Astrocyte (in vitro differentiated cells and primary cell): ENCODE data around the gene SLC13A5. TPM values are rescaled to one million over a fixed set of nuclear protein-coding genes. Genes with fewer than 3 reads are reported as not detected.

Experiments
- DNase-seq: peaks from one replicate; pipeline ENCODE4 v3.0.0-alpha.2; 2010; ENCODE audit warnings: low read depth
- FAIRE-seq: peaks from 2 replicates; lab custom pipeline; 2011; peaks lifted over from hg19 to GRCh38; lab: Jason Lieb, UNC
- H2AFZ ChIP-seq: 2 replicates; pipeline ENCODE4 v1.6.0; 2012; ENCODE audit warnings: low read depth, low read length, inconsistent platforms
- H3K27ac ChIP-seq: 2 replicates; pipeline ENCODE4 v1.5.1; 2011; ENCODE audit warnings: low read depth, low read length, inconsistent platforms
- H3K27me3 ChIP-seq: 2 replicates; pipeline ENCODE4 v1.6.0; 2011; ENCODE audit warnings: low read length, inconsistent platforms; ENCODE audit not compliant: insufficient read depth
- H3K36me3 ChIP-seq: 2 replicates; pipeline ENCODE4 v1.5.1; 2011; ENCODE audit warnings: low read length, inconsistent platforms; ENCODE audit not compliant: insufficient read depth
- H3K4me1 ChIP-seq: 2 replicates; pipeline ENCODE4 v1.5.1; 2011; ENCODE audit warnings: low read length, inconsistent platforms; ENCODE audit not compliant: insufficient read depth
- H3K4me2 ChIP-seq: 2 replicates; pipeline ENCODE4 v1.6.0; 2012; ENCODE audit warnings: low read length, inconsistent platforms
- H3K4me3 ChIP-seq: 2 replicates; pipeline ENCODE4 v1.5.1; 2011; ENCODE audit warnings: low read depth, mild to moderate bottlenecking, low read length, inconsistent platforms; ENCODE audit not compliant: insufficient read depth
- H3K79me2 ChIP-seq: 2 replicates; pipeline ENCODE4 v1.6.0; 2012; ENCODE audit warnings: mild to moderate bottlenecking, low read length, inconsistent platforms; ENCODE audit not compliant: insufficient read depth
- H3K9ac ChIP-seq: 2 replicates; pipeline ENCODE4 v1.6.0; 2012; ENCODE audit warnings: mild to moderate bottlenecking, low read length, inconsistent platforms
- H3K9me3 ChIP-seq: 2 replicates; pipeline ENCODE4 v1.5.1; 2012; ENCODE audit warnings: low read depth, mild to moderate bottlenecking, low read length, inconsistent platforms; ENCODE audit not compliant: insufficient read depth
- H4K20me1 ChIP-seq: 2 replicates; pipeline ENCODE4 v1.6.0; 2012; ENCODE audit warnings: low read length, inconsistent platforms; ENCODE audit not compliant: insufficient read depth
- H3K27ac Mint-ChIP-seq: one replicate; pipeline ENCODE4 v1.8.0; 2021; ENCODE audit warnings: mild to moderate bottlenecking, mixed read lengths; ENCODE audit not compliant: unreplicated experiment
- H3K27me3 Mint-ChIP-seq: one replicate; pipeline ENCODE4 v1.8.0; 2021; ENCODE audit warnings: low read depth, mixed read lengths; ENCODE audit not compliant: unreplicated experiment
- H3K36me3 Mint-ChIP-seq: one replicate; pipeline ENCODE4 v1.8.0; 2021; ENCODE audit warnings: low read depth, mixed read lengths; ENCODE audit not compliant: unreplicated experiment
- H3K4me1 Mint-ChIP-seq: one replicate; pipeline ENCODE4 v1.8.0; 2021; ENCODE audit warnings: low read depth, mixed read lengths; ENCODE audit not compliant: unreplicated experiment
- H3K4me3 Mint-ChIP-seq: one replicate; pipeline ENCODE4 v1.8.0; 2021; ENCODE audit warnings: mild to moderate bottlenecking, moderate library complexity, mixed read lengths; ENCODE audit not compliant: unreplicated experiment
- H3K9me3 Mint-ChIP-seq: one replicate; pipeline ENCODE4 v1.8.0; 2021; ENCODE audit warnings: mild to moderate bottlenecking, mixed read lengths; ENCODE audit not compliant: unreplicated experiment
- EZH2 ChIP-seq: IDR thresholded peaks from 2 replicates; pipeline ENCODE4 v1.6.1; 2012; ENCODE audit warnings: mild to moderate bottlenecking, low read length, inconsistent platforms; ENCODE audit not compliant: insufficient read depth
- total RNA-seq: library from RNA; stranded (reverse); gene quantifications from 2 replicates; pipeline ENCODE4 v1.2.1, GENCODE V29; 2021
- TF ChIP-seq, protein P1 (sequence below): IDR thresholded peaks from 2 replicates; pipeline ENCODE4 v1.5.1; 2011; ENCODE audit warnings: low read depth, mild to moderate bottlenecking, inconsistent platforms, low read length, moderate library complexity; ENCODE audit not compliant: insufficient read depth

SLC13A5 gene
- total RNA-seq, 1 donor from 2014 or later: 6.9 TPM

DNA sequence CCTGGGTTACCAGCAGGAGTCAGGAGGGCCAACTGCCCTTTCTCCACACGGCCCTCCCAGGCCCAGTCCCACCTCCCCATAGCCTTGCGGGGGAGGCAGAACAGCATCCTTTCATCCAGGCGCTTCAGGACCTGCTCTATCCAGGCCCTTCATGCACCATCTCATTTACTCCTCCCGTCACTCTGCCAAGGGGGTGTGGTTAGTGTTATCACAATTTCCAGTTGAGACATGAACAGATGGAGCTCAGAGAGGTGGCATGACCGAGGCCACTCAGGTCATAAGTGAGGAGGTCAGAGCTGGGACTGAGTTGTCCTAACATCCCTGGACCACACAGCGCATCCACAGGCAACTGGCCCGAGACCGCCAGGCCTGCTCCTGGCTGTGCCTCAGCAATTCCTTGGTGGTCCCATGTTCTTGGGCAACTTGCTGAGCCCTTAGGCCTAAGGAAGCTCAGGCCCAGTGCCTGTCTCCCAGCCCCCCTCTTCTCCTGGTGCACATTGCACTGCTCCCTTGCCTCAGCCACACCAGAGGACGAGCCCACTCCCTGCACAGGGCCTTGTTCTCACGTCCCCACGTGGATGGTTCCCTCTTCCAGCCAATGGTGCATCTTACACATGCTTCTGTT, 37.9 kb downstream of the SLC13A5 start:
- H3K27me3 ChIP-seq: peaks cover 16% of the 10 kb centered on the region
- no peaks in the 10 kb centered on the region for H3K79me2 ChIP-seq
- Mint-ChIP-seq H3K27ac (no peak overlapping the region), H3K4me1 (peaks cover 18% of the 10 kb centered on the region), H3K9me3 (no peaks in the 10 kb centered on the region), H3K4me3 (no peak overlapping the region), H3K36me3 (peaks cover 2% of the 10 kb centered on the region), H3K27me3 (peaks cover 30% of the 10 kb centered on the region)
- H3K4me2 ChIP-seq: no peak overlapping the region
- no peak overlapping the region for H3K27ac ChIP-seq
- no peak overlapping the region for H3K4me3 ChIP-seq
- no peak overlapping the region for H2AFZ ChIP-seq
- no peaks in the 10 kb centered on the region for H3K4me1 ChIP-seq
- FAIRE-seq: no peak
- H3K9ac ChIP-seq: no peak overlapping the region
- no peaks in the 10 kb centered on the region for H3K36me3 ChIP-seq
- TF ChIP-seq EZH2: no peak
- TF ChIP-seq, protein P1, sequence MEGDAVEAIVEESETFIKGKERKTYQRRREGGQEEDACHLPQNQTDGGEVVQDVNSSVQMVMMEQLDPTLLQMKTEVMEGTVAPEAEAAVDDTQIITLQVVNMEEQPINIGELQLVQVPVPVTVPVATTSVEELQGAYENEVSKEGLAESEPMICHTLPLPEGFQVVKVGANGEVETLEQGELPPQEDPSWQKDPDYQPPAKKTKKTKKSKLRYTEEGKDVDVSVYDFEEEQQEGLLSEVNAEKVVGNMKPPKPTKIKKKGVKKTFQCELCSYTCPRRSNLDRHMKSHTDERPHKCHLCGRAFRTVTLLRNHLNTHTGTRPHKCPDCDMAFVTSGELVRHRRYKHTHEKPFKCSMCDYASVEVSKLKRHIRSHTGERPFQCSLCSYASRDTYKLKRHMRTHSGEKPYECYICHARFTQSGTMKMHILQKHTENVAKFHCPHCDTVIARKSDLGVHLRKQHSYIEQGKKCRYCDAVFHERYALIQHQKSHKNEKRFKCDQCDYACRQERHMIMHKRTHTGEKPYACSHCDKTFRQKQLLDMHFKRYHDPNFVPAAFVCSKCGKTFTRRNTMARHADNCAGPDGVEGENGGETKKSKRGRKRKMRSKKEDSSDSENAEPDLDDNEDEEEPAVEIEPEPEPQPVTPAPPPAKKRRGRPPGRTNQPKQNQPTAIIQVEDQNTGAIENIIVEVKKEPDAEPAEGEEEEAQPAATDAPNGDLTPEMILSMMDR: no peak
- no peaks in the 10 kb centered on the region for H4K20me1 ChIP-seq
- no peaks in the 10 kb centered on the region for H3K9me3 ChIP-seq
- no peak for DNase-seq

DNA sequence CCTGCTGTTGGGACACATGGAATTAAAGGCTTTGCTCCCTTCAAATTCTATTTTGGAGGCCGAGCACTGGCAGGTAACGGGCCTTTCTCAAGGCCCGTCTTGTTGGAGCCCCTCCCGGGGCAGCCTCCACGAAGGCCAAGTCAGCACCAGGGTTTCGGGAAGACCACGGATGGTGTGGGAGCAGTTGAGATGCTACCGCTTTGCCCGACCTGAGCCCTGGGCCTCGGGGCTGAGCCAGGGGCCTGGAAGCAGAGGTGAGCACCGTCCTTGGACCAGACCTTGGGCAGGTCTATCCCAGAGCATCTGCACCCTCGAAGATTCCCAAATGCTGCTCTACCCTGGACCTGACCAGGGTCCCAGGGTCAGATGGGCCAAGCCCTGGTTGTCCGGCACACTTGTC, 38.6 kb downstream of the SLC13A5 start:
- Mint-ChIP-seq H3K27ac (no peak overlapping the region), H3K36me3 (peaks cover 2% of the 10 kb centered on the region), H3K4me3 (no peak overlapping the region), H3K27me3 (peaks cover 30% of the 10 kb centered on the region), H3K4me1 (peaks cover 16% of the 10 kb centered on the region), H3K9me3 (no peaks in the 10 kb centered on the region)
- Histone ChIP-seq H3K9ac (no peak overlapping the region), H3K79me2 (no peaks in the 10 kb centered on the region), H3K4me1 (no peaks in the 10 kb centered on the region), H3K4me3 (no peak overlapping the region), H3K27ac (no peak overlapping the region), H4K20me1 (no peaks in the 10 kb centered on the region), H3K27me3 (peaks cover 18% of the 10 kb centered on the region), H3K4me2 (no peak overlapping the region), H2AFZ (no peak overlapping the region), H3K9me3 (no peaks in the 10 kb centered on the region), H3K36me3 (no peaks in the 10 kb centered on the region)
- DNase-seq: no peak
- no peak for FAIRE-seq
- TF ChIP-seq, protein P1: no peak
- TF ChIP-seq EZH2: no peak

DNA sequence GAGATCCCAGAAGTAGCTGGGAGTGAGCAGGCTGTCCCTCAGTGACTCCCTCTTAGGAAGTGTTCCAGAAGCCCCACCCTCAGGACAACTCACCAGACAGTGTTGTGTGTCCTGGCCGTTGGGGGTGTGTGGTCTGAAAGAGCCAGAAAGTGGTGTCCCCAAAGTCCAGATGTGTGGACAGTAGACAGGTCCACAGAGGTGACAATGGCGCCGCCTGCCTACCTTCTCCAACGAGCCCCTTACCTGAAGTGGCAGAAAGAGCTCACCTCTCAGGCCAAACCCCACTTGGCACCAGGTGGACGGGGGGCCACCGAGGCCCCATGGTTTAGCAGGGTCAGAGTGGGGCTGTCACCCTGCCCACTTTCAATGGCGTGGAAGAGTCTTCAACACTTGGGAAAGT, 41.7 kb downstream of the SLC13A5 start:
- Histone ChIP-seq H3K4me1 (no peaks in the 10 kb centered on the region), H3K36me3 (no peaks in the 10 kb centered on the region), H4K20me1 (no peaks in the 10 kb centered on the region), H3K4me3 (no peak overlapping the region), H3K79me2 (no peaks in the 10 kb centered on the region), H2AFZ (no peak overlapping the region), H3K27me3 (peaks cover 18% of the 10 kb centered on the region), H3K9me3 (no peaks in the 10 kb centered on the region), H3K4me2 (no peak overlapping the region), H3K27ac (no peak overlapping the region), H3K9ac (no peak overlapping the region)
- no peak for TF ChIP-seq EZH2
- TF ChIP-seq, protein P1: no peak
- FAIRE-seq: no peak
- Mint-ChIP-seq H3K9me3 (no peaks in the 10 kb centered on the region), H3K4me1 (peaks cover 9% of the 10 kb centered on the region), H3K27ac (no peak overlapping the region), H3K27me3 (peaks cover 43% of the 10 kb centered on the region), H3K36me3 (peaks cover 2% of the 10 kb centered on the region), H3K4me3 (no peak overlapping the region)
- DNase-seq: no peak
